Choroid plexus epithelial cell (primary cell): ENCODE results near the gene PVR.
"Not testable (repeated sequence)": the region's sequence is repeated elsewhere in the genome, so short reads cannot be mapped to it uniquely, and the experiment has no call there.

Experiments
- DNase-seq: peaks from one replicate; pipeline ENCODE4 v3.0.0-alpha.2; 2010; ENCODE audit warnings: low read depth
- H3K4me3 ChIP-seq: 2 replicates; pipeline ENCODE4 v1.5.1; 2011; ENCODE audit warnings: low read depth, mild to moderate bottlenecking, control low read depth, low read length, moderate library complexity
- CTCF ChIP-seq: conservative IDR thresholded peaks from 2 replicates; pipeline ENCODE4 v1.5.1; 2011; ENCODE audit warnings: low read depth, mild to moderate bottlenecking, control low read depth, inconsistent platforms, low read length, moderate library complexity

PVR gene

GRCh38 chr19:44610497-44610896, 33.2 kb upstream of the PVR start:
- TF ChIP-seq CTCF, result peak; percentile 63
- peak; percentile 67 for DNase-seq
- H3K4me3 ChIP-seq, result not testable (repeated sequence)

- H3K4me3 ChIP-seq, result no peak overlapping the region
- TF ChIP-seq CTCF, result no peak
- DNase-seq, result no peak
These were observed 31.9 kb upstream of the PVR start for GRCh38 chr19:44611812-44612295.

- TF ChIP-seq CTCF, result no peak
- DNase-seq, result no peak
- no peak within 1 kb of the TSS for H3K4me3 ChIP-seq
These were observed 30.2 kb upstream of the PVR start, which contains the start of gene IGSF23 for GRCh38 chr19:44613295-44614178. IGSF23 (plus strand) TSS chr19:44613563; CDS start chr19:44613646, 83 bp downstream.

GRCh38 chr19:44614313-44614712, 29.4 kb upstream of the PVR start:
- H3K4me3 ChIP-seq, result no peak overlapping the region
- no peak for DNase-seq
- TF ChIP-seq CTCF, result no peak

- H3K4me3 ChIP-seq, result no peak overlapping the region
- no peak for TF ChIP-seq CTCF
- DNase-seq, result no peak
These were observed 27.9 kb upstream of the PVR start for GRCh38 chr19:44615863-44616247.

GRCh38 chr19:44617110-44617880, 26.4 kb upstream of the PVR start:
- no peak for TF ChIP-seq CTCF
- DNase-seq, result no peak
- H3K4me3 ChIP-seq, result no peak overlapping the region
